Epithelial cell of proximal tubule (primary cell): ENCODE measurements around the gene TMUB1. TPM values are rescaled to one million over a fixed set of nuclear protein-coding genes. Genes with fewer than 3 reads are reported as not detected.

Experiments used
- DNase-seq: peaks from one replicate; pipeline ENCODE4 v3.0.0-alpha.2; 2011; ENCODE audit warnings: low read depth
- H3K4me3 ChIP-seq: 2 replicates; pipeline ENCODE4 v1.5.1; 2011; ENCODE audit warnings: low read depth, mild to moderate bottlenecking, low read length
- CTCF ChIP-seq: conservative IDR thresholded peaks from 2 replicates; pipeline ENCODE4 v1.5.1; 2012; ENCODE audit warnings: low read depth, mild to moderate bottlenecking, low read length
- total RNA-seq: library from RNA; depleted of rRNA; stranded (reverse); fragments of >200 nt; gene quantifications from 2 replicates; pipeline ENCODE4 v1.2.3, GENCODE V29; 2015

Gene TMUB1
- total RNA-seq, 1 donor from 2014 or later, result 73.7 TPM

GRCh38 chr7:151110941-151111645 is 27.8 kb upstream of the TMUB1 start:
- peak; percentile 87 for TF ChIP-seq CTCF
- no peak overlapping the region for H3K4me3 ChIP-seq
- no peak for DNase-seq

- no peak overlapping the region for H3K4me3 ChIP-seq
- no peak for DNase-seq
- TF ChIP-seq CTCF, result no peak
These were observed 27.1 kb upstream of the TMUB1 start for GRCh38 chr7:151110236-151110940.

- no peak overlapping the region for H3K4me3 ChIP-seq
- no peak for TF ChIP-seq CTCF
- no peak for DNase-seq
These were observed 26.1 kb upstream of the TMUB1 start for GRCh38 chr7:151109094-151110048.

- TF ChIP-seq CTCF, result no peak
- DNase-seq, result no peak
- no peak overlapping the region for H3K4me3 ChIP-seq
These were observed 24.6 kb upstream of the TMUB1 start for GRCh38 chr7:151107882-151108281.

- no peak for DNase-seq
- H3K4me3 ChIP-seq, result no peak overlapping the region
- no peak for TF ChIP-seq CTCF
These were observed 21.3 kb upstream of the TMUB1 start for GRCh38 chr7:151104411-151105235.

- no peak for DNase-seq
- no peak for TF ChIP-seq CTCF
- H3K4me3 ChIP-seq, result no peak overlapping the region
These were observed 20.7 kb upstream of the TMUB1 start for GRCh38 chr7:151103973-151104372.
